GM18502 (cell line): Measurements from ENCODE around the gene OBP2A.
"Not testable (repeated sequence)": the region's sequence is repeated elsewhere in the genome, so short reads cannot be mapped to it uniquely, and the experiment has no call there.

ENCODE experiments used
- ATAC-seq: cut with Tn5 transposase; IDR thresholded peaks from one replicate; pipeline ENCODE4 v1.9.1; 2021; ENCODE audit warnings: mild to moderate bottlenecking; ENCODE audit not compliant: unreplicated experiment, poor library complexity

The OBP2A gene

GRCh38 chr9:135509458-135509857 is 36.5 kb upstream of the OBP2A start:
- no peak for ATAC-seq

- no peak for ATAC-seq
These were observed 33.7 kb upstream of the OBP2A start for GRCh38 chr9:135512241-135512603.

DNA sequence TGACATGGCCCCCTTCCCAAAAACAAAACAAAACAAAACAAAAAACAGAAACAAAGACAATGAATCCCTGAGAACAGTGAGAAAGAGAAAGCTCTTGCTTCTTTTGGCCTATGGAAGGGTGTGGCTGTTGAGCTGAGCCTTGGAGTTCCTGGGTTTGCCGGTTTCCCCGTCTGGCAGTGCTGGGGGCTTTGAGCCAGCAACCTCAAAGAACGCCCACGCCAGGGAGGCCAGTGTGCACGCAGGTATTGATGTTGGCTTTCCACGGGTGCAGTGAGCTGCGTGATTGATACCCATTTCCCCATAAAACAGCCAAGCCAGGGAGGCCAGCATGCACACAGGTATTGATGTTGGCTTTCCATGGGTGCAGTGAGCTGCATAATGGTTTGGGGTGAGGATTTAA is 33.0 kb upstream of the OBP2A start:
- no peak for ATAC-seq

DNA sequence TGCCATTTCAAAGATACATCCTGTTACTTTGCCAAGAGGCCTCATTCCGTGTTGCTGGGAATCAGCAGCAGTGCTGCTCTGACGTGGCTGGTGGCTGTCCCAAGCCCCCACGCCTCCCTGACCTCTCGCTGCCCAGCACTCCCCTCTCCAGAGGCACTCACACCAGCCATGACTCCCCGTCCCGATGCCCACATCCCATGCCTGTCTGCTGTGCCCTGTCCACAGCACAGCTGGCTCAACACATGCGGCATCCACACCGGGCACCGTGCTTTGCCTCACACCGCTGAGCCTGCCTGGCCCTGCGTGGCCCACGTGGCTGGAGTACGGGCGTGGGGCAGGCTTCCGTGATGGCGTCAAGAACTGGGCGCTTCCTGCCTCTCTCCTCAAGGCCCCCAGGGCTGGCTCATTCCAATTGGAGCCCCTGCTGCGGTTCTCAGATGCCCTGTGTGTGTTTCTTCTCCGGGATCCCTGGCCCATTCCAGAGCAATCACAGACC is 32.5 kb upstream of the OBP2A start:
- no peak for ATAC-seq

GRCh38 chr9:135513906-135514305 is 32.0 kb upstream of the OBP2A start:
- ATAC-seq: not testable (repeated sequence)

DNA sequence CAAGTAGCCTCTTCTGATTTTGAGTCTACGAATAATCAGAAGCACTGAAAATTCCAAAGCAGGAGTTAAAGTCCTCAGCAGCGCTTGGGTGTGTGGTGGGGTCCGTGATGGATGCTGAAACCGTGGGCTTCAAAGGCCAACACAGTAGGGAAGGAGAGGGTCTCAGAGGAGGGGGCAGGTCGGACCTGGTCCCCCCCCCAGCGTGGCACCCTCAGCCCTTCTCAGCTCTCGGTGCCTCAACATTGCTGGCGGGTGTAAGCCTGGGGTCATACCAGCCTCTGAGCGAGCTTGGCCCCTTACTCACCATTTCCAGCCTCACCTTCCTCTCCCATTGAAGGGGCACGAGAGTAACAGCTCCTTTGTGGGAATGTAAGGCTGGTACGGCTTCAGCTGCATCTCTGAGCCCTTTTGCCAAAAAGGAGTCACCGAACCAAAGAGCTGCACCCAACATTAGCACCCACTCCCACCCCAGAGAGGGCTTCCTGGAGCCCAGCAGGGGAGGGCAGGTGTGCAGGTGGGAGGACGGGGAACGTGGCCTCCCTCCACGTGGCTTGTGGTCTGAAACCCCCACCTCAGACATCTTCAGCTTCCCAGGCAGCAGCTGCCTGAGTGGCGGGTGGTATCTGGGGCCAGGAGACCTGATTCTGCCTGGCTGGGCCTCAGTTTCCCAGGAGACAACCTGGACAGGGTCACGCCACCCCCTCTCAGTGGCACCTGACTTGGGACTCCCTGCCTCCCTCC is 31.4 kb upstream of the OBP2A start:
- ATAC-seq: no peak

DNA sequence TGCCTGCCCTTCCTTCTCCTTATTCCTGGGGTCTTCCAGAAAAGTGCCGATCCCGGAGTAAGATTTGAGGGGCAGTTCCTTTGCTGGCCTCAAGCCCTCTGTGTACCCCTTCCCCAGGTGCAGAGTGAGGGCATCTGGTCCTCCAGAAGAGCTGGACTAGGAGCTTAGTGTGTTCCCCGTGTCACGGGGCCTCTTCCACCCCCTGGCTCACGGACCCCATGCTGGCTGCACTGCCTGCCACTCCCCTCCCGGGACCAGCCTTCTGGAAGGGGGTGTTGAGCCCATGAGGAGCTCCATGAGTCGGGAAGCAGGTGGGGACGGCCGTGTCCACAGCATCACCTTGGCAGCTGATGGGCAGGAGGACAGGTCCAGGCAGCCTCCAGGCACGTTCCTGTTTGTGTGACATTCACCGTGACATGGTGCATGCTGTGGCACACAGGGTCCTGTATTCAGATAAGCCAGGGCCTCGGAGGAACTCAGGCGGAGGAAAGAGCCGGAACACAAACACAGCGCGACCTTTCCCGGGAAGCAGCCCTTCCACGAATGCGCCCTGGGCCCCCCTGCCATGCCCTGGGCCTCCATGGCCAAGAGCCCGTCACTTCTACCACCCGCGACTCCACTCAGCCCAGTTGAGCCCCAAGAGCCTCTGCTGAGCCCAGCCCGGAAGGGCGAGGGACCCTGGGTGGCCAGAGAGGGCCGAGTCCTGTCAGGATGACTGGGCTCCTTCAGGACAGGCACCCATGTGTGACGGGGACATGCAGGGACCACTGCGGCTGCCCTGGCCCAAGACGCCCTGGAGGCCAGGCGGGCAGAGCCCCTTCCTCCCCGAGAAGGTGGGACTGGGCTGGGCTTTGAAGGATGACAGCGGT is 30.6 kb upstream of the OBP2A start:
- ATAC-seq: no peak

DNA sequence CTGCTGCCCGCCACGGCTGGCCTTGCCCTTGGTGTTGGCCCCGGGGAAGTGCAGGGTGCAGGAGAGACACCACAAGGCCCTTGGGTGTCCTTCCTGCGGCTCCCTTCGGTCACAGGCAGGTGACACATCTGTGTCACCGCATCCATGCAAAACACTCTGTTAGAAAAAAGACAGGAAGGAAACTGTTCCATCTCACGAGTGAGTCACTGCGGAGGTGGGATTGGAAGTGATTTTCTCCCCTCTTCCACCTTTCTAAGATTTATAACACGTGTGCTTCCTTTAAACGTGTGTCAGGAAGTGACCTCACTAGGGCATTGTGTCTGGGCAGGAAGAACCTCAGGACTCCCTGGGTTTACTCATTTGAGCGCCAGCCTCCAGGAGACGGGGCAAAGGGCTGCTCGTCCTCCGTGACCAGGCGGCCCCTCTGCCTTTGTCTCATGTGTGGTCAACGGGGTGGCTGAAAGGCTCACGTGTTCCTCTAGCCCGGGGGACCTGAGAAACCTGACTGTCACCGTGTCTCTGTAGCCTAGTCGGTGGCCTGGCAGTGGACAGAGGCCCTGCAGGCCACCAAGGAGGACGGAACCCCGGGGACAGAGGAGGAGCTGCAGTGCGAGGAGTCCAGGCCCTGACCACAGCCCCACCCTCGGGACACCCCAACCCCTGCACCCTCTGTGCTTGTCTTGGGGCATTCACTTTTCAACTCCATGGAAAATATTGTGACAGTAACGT is 29.6 kb upstream of the OBP2A start:
- ATAC-seq: no peak

GRCh38 chr9:135517407-135517822 is 28.5 kb upstream of the OBP2A start:
- no peak for ATAC-seq

- no peak for ATAC-seq
These were observed 26.6 kb upstream of the OBP2A start for GRCh38 chr9:135519179-135519971.

GRCh38 chr9:135520916-135521607 is 24.9 kb upstream of the OBP2A start, which contains the start of gene LCN1:
Gene LCN1 (plus strand): TSS chr9:135521440. CDS start chr9:135521498, 58 bp downstream.
- ATAC-seq: no peak

- no peak for ATAC-seq
These were observed 24.3 kb upstream of the OBP2A start for GRCh38 chr9:135521608-135522095.

DNA sequence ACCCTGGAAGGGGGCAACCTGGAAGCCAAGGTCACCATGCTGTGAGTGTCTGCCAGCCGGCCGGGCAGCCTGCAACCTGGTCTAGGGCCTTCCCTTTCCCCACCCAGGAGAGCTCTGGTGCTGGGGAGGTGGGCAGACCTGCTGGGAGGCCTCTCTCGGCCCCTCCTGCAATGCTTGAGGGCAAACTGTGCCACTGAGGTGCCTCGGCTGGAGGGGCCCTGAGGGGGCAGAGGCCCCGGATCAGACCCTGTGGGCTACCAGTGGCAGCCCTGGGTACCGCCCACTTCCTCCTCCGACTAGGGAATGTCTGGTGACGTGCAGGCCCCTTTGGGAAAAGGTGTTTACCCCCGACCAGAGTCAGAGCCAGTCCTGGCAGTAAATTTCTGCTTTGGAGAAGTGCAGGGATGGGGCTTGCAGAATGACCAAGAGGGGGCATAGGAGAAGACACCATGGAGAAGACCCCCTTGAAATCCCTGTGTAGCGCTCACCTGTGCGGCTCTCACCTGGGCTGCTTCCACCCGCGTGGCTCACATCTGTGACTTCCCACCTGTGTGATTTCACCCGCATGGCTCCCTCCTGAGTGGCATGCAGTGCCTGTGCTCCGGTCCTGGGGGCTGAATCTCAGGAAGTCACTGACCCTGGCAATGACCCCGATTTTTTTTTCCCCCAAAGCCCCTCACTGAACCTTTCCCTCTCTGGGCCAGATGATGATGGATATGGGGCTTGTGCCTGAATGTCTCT is 23.6 kb upstream of the OBP2A start:
- no peak for ATAC-seq

DNA sequence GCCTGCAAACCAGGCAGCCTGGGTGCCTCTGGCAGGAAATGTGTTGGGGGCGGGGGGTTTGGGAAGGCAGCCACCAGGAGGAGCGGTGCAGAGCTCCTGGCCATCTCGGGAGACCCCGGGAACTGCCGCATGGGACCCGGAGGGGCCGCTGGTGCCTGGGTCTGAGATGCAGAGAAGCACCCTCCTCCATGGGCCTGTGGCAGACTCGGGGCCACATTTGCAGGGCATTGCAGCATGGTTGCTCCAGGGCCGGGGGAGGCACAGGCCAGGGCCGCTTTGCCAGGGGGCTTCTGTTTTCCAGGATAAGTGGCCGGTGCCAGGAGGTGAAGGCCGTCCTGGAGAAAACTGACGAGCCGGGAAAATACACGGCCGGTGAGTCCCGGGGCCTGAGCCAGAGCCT is 23.0 kb upstream of the OBP2A start:
- no peak for ATAC-seq

DNA sequence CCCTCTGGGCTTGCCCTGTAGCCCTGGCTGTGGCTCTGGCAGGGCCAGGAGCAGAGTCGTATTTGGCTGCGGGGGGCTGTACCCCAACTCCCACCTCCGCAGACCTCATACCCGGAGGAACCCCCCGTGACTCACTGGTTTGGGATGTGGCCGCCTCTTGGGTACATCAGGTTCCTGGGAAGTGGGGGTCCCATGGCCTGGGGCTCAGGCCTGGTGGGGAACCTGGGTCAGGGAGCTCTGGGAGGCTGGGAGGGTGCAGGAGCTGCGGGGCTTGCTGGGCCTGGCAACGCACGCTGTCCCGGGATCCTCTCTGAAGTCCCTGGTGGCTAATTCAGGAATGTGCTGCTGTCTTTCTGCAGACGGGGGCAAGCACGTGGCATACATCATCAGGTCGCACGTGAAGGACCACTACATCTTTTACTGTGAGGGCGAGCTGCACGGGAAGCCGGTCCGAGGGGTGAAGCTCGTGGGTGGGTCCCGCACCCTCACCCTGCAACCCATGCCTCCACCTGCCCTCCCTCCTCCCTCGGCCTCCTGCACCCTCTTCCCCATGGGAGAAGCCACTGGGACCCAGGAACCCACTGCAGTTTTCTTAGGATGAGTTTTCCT is 22.3 kb upstream of the OBP2A start:
- no peak for ATAC-seq

GRCh38 chr9:135524130-135524861 is 21.6 kb upstream of the OBP2A start:
- ATAC-seq: no peak

- no peak for ATAC-seq
These were observed 20.5 kb upstream of the OBP2A start for GRCh38 chr9:135525241-135526088.
